IPS-15b (cell line): ENCODE data around the gene RFWD3.

ENCODE experiments used
- H3K27me3 ChIP-seq: one replicate; pipeline ENCODE4 v1.6.1; 2013; ENCODE audit warnings: low read length; ENCODE audit not compliant: control insufficient read depth, insufficient read depth
- H3K36me3 ChIP-seq: one replicate; pipeline ENCODE4 v1.6.1; 2013; ENCODE audit warnings: low read length; ENCODE audit not compliant: control insufficient read depth, insufficient read depth
- H3K4me1 ChIP-seq: one replicate; pipeline ENCODE4 v1.6.1; 2013; ENCODE audit warnings: mild to moderate bottlenecking, low read length; ENCODE audit not compliant: control insufficient read depth, insufficient read depth
- H3K4me3 ChIP-seq: one replicate; pipeline ENCODE4 v1.5.1; 2013; ENCODE audit warnings: low read depth, low read length
- H3K9ac ChIP-seq: one replicate; pipeline ENCODE4 v1.6.1; 2013; ENCODE audit warnings: low read depth, mild to moderate bottlenecking, low read length
- H3K9me3 ChIP-seq: one replicate; pipeline ENCODE4 v1.6.1; 2013; ENCODE audit warnings: mild to moderate bottlenecking, low read length; ENCODE audit not compliant: control insufficient read depth, insufficient read depth

The RFWD3 gene

DNA sequence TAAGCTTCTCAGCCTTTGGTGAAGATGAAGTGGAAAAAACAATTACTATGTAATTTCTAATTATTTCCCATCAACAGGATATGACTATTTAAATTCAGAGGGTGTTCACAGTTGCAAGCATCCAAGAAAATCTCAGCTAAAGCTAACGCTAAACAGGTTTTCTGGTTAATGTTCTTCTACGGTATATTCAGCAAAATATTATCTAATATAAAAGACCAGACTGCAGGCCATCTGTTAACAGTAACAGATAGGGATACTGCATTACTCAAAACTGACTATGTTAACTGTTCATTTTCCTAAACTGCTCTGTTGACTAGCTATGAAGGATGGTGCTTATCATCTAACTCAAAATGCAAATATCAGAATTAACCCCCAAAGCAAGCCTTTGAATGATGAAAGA, 92.5 kb downstream of the RFWD3 start:
- Histone ChIP-seq H3K4me1 (no peaks in the 10 kb centered on the region), H3K9ac (no peak overlapping the region), H3K36me3 (no peaks in the 10 kb centered on the region), H3K27me3 (no peaks in the 10 kb centered on the region), H3K9me3 (no peaks in the 10 kb centered on the region), H3K4me3 (no peak overlapping the region)

DNA sequence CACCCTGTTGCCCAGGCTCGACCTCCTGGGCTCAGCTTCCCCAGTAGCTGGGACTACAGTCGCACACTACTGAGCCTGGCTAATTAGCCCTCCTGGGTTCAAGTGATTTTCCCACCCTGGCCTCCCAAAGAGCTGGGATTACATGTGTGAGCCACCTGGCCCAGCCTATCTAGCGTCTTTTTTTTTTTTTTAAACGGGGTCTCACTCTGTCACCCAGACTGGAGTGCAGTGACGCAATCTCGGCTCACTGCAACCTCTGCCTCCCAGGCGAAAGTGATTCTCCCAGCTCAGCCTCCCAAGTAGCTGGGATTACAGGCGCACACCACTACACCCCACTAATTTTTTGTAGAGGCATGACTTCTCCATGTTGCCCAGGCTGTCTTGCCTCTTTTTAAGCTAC, 93.1 kb downstream of the RFWD3 start:
- no peak overlapping the region for H3K4me3 ChIP-seq
- H3K4me1 ChIP-seq = no peaks in the 10 kb centered on the region
- H3K36me3 ChIP-seq = no peaks in the 10 kb centered on the region
- no peaks in the 10 kb centered on the region for H3K9me3 ChIP-seq
- no peaks in the 10 kb centered on the region for H3K27me3 ChIP-seq
- no peak overlapping the region for H3K9ac ChIP-seq
